Mucosa of descending colon (tissue), 3 donors: ENCODE results near the gene CPPED1. TPM values are rescaled to one million over a fixed set of nuclear protein-coding genes. Genes with fewer than 3 reads are reported as not detected.
A peak's percentile ranks its signal among the peaks of the same experiment; 100 is the strongest.
"Not testable (repeated sequence)": the region's sequence is repeated elsewhere in the genome, so short reads cannot be mapped to it uniquely, and the experiment has no call there.

ENCODE experiments used
- ATAC-seq: fragments of 200-7000 bp; cut with Tn5 transposase; one replicate; pipeline ENCODE4 v1.9.1; 2020; ENCODE audit warnings: mild to moderate bottlenecking, moderate library complexity
- DNase-seq, 3 donors: peaks; one replicate each; pipeline ENCODE4 v3.0.0-alpha.2; 2020
- H3K36me3 ChIP-seq: fragments of 200-600 bp; one replicate; pipeline ENCODE4 v1.8.0; 2021; ENCODE audit warnings: low read depth, mild to moderate bottlenecking
- H3K4me1 ChIP-seq: fragments of 200-600 bp; one replicate; pipeline ENCODE4 v1.8.0; 2021; ENCODE audit warnings: low read depth, mild to moderate bottlenecking
- H3K4me3 ChIP-seq: fragments of 200-600 bp; one replicate; pipeline ENCODE4 v1.8.0; 2021; ENCODE audit warnings: mild to moderate bottlenecking
- H3K9me3 ChIP-seq: fragments of 200-600 bp; one replicate; pipeline ENCODE4 v1.8.0; 2021; ENCODE audit warnings: mild to moderate bottlenecking
- CTCF ChIP-seq: fragments of 200-600 bp; IDR thresholded peaks from one replicate; pipeline ENCODE4 v1.8.0; 2022; ENCODE audit warnings: antibody characterized with exemption, mild to moderate bottlenecking
- intact Hi-C, 2 donors: fragments of 100-400 bp; cut with DNase I in 1 of 2; cut with micrococcal nuclease in 1 of 2; formaldehyde crosslinking; loops; one replicate each; pipeline versions ENCODE4 v1.11.0 to v1.11.1; 2022; cut with DNase I, micrococcal nuclease
- total RNA-seq, 3 donors: library from RNA; stranded (reverse); fragmentation: NEBNext Ultra II Directional in 2 of 3; extraction: Animal tissue kit (Norgen Biotek cat#: 25700) in 2 of 3; gene quantifications; one replicate each; pipeline versions ENCODE4 v1.2.1 to v1.2.4, GENCODE V29; 2021 to 2023
- donor health status: DM: no; HTN: no; CAD: no; lungs with moderate emphysema.
- donor health status: DM: no; HTN: no; CAD: no.
- donor health status: DM: no; HTN: yes; CAD: no.

CPPED1 gene
- total RNA-seq, 3 donors from 2014 or later: 18.9 to 25.0 (median 23.4) TPM

- DNase-seq: peak in 1 of 3 donors; percentile 21
- intact Hi-C loops: no loop called here
Observed at GRCh38 chr16:12801511-12802042, 2.1 kb downstream of the CPPED1 start.

GRCh38 chr16:12800817-12801216, 2.9 kb downstream of the CPPED1 start:
- H3K36me3 ChIP-seq: no peaks in the 10 kb centered on the region
- H3K4me1 ChIP-seq: peaks cover 4% of the 10 kb centered on the region
- TF ChIP-seq CTCF: no peak
- no peak overlapping the region for H3K4me3 ChIP-seq
- intact Hi-C loops: no loop called here
- no peaks in the 10 kb centered on the region for H3K9me3 ChIP-seq
- ATAC-seq: no peak
- no peak for DNase-seq

More at GRCh38 chr16:12801511-12802042, 2.1 kb downstream of the CPPED1 start:
- no peak for TF ChIP-seq CTCF
- Histone ChIP-seq H3K36me3 (no peaks in the 10 kb centered on the region), H3K9me3 (no peaks in the 10 kb centered on the region), H3K4me3 (no peak overlapping the region), H3K4me1 (peaks cover 4% of the 10 kb centered on the region)
- ATAC-seq: no peak

- H3K4me3 ChIP-seq, H3K9me3 ChIP-seq, intact Hi-C loops, H3K4me1 ChIP-seq, DNase-seq, H3K36me3 ChIP-seq, ATAC-seq: not testable (repeated sequence)
Observed at GRCh38 chr16:12799996-12800395, 3.7 kb downstream of the CPPED1 start.

- TF ChIP-seq CTCF: no peak
- H3K36me3 ChIP-seq: no peaks in the 10 kb centered on the region
- no peaks in the 10 kb centered on the region for H3K9me3 ChIP-seq
- H3K4me3 ChIP-seq: no peak overlapping the region
- peaks cover 4% of the 10 kb centered on the region for H3K4me1 ChIP-seq
- DNase-seq (no peak), ATAC-seq (no peak)
- intact Hi-C loops: no loop called here
Observed at GRCh38 chr16:12798846-12799245, 4.8 kb downstream of the CPPED1 start.

- Histone ChIP-seq H3K36me3 (no peaks in the 10 kb centered on the region), H3K4me3 (no peak overlapping the region), H3K4me1 (peaks cover 4% of the 10 kb centered on the region), H3K9me3 (no peaks in the 10 kb centered on the region)
- DNase-seq (no peak), ATAC-seq (no peak)
- intact Hi-C loops: no loop called here
- TF ChIP-seq CTCF: no peak
Observed at GRCh38 chr16:12798171-12798570, 5.5 kb downstream of the CPPED1 start.

- Histone ChIP-seq H3K4me1 (no peaks in the 10 kb centered on the region), H3K36me3 (no peaks in the 10 kb centered on the region), H3K9me3 (no peaks in the 10 kb centered on the region), H3K4me3 (no peak overlapping the region)
- DNase-seq (no peak), ATAC-seq (no peak)
- intact Hi-C loops: no loop called here
- TF ChIP-seq CTCF: no peak
Observed at GRCh38 chr16:12796498-12796897, 7.2 kb downstream of the CPPED1 start.
